IPS-NIHi11 (cell line): ENCODE data around the gene PROZ.

ENCODE experiments used
- DNase-seq: peaks from one replicate; pipeline ENCODE4 v3.0.0; 2012; ENCODE audit warnings: mixed read lengths, low spot score

Gene PROZ

GRCh38 chr13:113140677-113141600, 17.5 kb upstream of the PROZ start:
- DNase-seq = no peak

- DNase-seq = no peak
Observed at GRCh38 chr13:113141601-113141970, 16.9 kb upstream of the PROZ start.

GRCh38 chr13:113142876-113143275, 15.6 kb upstream of the PROZ start:
- no peak for DNase-seq

GRCh38 chr13:113143466-113144254, 14.8 kb upstream of the PROZ start:
- DNase-seq = no peak

DNA sequence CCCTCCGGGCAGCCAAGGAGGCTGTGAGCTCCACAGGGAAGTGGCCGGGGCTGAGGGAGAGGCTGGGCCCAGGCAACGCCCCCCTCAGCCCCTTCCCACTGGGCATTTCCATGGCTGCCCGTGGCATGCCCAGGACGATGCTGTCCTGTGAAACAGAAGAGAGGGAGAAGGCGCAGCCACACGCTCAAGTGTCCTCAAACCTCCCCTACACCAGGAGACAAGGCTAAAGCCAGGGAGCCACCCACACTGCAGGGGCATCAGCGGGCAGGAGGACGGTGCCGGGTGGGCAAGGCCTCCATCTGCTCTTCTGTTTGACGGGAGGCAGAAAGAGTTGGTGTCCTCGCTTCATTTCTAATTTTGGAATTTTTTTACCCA, 14.2 kb upstream of the PROZ start:
- DNase-seq = no peak

- DNase-seq = no peak
Observed at GRCh38 chr13:113145496-113145895, 13.0 kb upstream of the PROZ start.

DNA sequence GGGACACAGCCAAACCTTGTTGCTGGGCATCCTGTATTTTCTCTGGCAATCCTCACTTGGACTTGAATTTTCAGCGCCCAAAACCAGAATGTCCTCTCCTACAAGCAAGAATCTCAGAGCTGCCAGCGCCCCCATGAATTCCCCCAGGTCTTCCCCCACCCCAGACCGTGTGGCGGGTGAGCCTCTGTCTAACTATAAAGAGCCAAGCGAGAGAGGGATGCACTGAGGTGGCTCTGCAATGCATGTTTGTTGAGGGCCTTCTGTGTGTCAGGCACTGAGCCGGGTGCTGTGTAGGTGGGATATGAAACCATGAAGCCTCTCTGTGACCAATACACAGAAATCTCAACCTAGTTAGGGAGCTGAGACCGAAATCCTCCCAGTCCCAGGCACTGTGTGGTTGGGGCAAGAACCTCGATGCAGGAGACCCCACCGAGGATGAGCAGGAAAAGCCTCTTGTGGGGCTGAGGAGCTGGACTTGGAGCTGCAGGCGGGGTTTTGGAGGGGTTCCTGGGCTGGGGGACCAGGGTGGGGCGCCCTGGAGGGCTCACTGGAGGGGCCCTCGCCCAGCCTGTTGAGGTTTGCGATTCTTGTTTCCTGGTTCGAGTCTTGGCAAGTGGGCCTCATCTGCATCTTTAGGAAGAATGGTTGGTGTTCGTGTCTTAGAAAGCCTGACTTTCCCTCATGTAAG, 12.4 kb upstream of the PROZ start:
- no peak for DNase-seq

GRCh38 chr13:113146750-113147149, 11.7 kb upstream of the PROZ start:
- no peak for DNase-seq

- no peak for DNase-seq
Observed at GRCh38 chr13:113147206-113147605, 11.2 kb upstream of the PROZ start.

DNA sequence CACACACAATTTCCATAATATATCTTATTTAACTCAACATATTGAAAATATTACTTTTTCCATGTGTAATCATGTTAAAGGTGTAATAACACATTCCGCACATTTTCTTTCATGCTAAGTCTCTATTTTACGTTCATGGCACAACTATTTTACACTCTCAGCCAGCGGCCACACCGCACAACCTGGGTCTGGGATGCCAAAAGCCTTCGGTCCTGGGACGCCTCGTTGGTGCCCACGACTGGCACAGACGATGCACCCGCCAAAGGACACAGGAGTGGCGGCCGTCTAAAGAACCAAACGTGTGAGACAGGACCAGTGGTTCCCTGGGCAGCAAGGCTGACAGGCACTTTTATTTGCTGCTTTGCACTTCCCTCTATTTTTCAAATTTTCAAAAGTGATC, 10.0 kb upstream of the PROZ start:
- DNase-seq = no peak

GRCh38 chr13:113148940-113149503, 9.4 kb upstream of the PROZ start:
- DNase-seq = no peak

GRCh38 chr13:113149711-113150549, 8.5 kb upstream of the PROZ start:
- DNase-seq = no peak

- no peak for DNase-seq
Observed at GRCh38 chr13:113150550-113151365, 7.7 kb upstream of the PROZ start.

- DNase-seq = no peak
Observed at GRCh38 chr13:113151745-113152690, 6.4 kb upstream of the PROZ start.

GRCh38 chr13:113152691-113152983, 5.8 kb upstream of the PROZ start:
- DNase-seq = no peak

DNA sequence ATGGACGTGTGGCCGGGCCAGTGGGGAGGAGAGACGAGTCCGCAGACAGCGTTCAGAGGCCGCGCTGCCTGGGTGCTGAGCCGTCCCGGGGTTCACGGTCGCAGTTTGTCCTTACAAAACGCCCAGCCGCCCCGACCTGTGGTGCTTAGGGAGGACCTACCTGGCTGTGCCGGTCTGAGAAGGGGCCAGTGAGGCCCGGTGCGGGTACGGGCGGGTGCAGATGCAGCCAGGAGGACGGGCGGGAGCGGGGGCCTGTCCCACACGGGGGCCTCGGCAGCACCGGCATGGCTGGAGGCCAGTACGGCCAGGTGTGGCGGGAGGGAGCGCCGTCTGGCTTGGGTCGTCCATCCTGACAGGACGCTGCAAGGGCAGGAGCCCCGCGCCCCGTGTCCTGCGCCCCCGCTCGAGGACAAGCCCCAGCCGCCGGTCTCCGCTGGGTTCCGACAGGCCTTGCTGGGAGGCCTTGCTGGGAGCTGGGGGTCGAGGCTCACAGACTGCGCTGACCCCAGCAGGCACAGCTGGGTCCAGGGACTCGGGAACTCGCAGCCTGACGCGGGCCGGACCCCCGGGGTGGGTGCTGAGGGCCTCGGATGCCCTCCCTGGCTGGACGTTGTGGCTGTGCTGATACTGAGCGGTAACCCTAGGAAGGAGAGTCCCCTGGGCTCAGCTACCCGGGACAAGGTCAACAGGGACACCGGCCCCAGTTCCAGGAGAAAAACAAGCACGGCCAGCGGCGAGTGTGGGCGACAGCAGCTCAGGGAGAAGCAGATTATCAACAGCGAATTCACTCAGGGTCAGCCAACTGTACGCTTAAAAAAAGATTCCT, 5.3 kb upstream of the PROZ start:
- DNase-seq = no peak

GRCh38 chr13:113153810-113154748, 4.4 kb upstream of the PROZ start:
- peak; percentile 84 for DNase-seq

GRCh38 chr13:113155201-113155600, 3.2 kb upstream of the PROZ start:
- no peak for DNase-seq
